ENCODE results near the gene FER.
"Not testable (repeated sequence)": the region's sequence is repeated elsewhere in the genome, so short reads cannot be mapped to it uniquely, and the experiment has no call there.

FER gene

GRCh38 chr5:108983461-108984092 lies 235.9 kb downstream of the FER start:
- DNase-seq, result no peak

DNA sequence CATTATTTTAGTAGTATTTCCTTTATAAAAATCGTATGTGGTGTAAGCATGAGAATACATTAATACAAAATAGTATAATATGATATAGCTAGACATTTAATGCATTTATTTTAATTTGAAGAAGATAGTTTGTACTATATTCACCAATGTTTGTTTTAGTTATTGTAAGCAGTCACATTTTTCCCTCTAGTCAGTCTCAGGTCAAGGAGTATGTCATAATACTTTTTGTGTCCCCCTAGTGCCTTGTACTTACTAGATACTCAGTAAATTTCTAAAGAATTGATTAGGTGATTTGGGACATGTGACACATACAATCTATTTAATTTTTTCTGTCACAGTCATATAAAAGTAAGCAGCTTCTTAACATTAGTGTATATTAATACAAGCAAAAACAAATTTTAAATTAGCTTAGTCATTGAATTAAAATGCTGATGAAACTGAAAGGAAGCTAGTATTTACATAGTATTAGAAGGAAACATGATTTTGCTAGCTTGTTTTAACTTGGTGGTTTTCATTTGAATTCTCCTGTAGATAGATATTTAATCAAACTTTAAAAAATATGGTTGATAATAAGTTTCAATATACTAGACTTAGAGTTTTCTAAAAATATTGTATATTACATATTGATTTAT lies 242.2 kb downstream of the FER start:
- no peak for DNase-seq

DNA sequence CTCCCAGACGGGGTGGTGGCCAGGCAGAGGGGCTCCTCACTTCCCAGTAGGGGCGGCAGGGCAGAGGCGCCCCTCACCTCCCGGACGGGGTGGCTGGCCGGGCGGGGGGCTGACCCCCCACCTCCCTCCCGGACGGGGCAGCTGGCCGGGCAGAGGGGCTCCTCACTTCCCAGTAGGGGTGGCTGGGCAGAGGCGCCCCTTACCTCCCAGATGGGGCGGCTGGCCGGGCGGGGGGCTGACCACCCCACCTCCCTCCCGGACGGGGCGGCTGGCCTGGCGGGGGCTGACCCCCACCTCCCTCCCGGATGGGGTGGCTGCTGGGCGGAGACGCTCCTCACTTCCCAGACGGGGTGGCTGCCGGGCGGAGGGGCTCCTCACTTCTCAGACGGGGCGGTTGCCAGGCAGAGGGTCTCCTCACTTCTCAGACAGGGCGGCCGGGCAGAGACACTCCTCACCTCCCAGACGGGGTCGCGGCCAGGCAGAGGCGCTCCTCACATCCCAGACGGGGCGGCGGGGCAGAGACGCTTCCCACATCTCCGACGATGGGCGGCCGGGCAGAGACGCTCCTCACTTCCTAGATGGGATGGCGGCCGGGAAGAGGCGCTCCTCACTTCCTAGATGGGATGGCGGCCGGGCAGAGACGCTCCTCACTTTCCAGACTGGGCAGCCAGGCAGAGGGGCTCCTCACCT lies 244.8 kb downstream of the FER start:
- not testable (repeated sequence) for DNase-seq

DNA sequence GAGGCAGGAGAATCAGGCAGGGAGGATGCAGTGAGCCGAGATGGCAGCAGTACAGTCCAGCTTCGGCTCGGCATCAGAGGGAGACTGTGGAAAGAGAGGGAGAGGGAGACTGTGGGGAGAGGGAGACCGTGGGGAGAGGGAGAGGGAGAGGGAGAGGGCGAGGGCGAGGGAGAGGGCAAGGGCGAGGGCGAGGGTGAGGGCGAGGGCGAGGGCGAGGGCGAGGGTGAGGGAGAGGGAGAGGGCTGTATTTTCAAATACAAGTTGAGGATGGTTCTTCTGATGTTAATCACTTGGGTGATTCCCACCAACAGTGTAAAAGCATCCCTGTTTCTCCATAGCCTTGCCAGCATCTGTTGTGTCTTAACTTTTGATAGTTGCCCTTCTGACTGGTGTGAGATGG lies 245.7 kb downstream of the FER start:
- DNase-seq, result not testable (repeated sequence)

DNA sequence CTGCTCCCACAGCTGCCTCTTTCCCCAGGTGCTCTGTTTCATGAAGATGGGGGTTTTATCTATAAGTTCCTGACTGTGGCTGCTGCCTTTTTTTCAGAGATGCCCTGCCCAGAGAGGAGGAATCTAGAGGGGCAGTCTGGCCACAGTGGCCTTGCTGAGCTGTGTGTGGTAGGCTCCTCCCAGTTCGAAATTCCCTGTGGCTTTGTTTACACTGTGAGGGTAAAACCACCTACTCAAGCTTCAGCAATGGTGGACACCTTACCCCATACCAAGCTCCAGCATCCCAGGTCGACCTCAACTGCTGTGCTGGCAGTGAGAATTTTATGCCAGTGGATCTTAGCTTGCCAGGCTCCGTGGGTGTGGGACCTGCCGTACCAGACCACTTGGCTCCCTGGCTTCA lies 250.0 kb downstream of the FER start:
- no peak for DNase-seq

GRCh38 chr5:108998216-108998615 lies 250.5 kb downstream of the FER start:
- DNase-seq, result no peak

DNA sequence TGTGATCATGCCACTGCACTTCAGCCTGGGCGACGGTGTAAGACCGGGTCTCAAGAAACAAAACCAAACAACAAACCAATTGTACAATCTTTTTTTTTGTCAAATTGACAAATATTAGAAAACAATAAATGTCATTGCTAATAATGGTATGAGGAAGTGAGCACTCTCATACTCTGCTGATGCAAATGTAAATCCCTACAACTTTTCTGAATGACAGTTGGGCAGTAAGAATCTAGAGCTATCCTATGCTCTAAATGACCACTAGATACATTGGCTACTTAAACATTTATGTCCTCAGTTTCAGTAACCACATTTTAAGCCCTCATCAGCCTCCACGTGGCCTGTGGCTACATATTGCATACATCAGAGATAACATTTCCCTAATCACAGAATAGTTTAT lies 256.2 kb downstream of the FER start:
- no peak for DNase-seq

- DNase-seq, result no peak
These were observed 257.8 kb downstream of the FER start for GRCh38 chr5:109005297-109006009.

- DNase-seq, result no peak
These were observed 258.4 kb downstream of the FER start for GRCh38 chr5:109006129-109006528.

DNA sequence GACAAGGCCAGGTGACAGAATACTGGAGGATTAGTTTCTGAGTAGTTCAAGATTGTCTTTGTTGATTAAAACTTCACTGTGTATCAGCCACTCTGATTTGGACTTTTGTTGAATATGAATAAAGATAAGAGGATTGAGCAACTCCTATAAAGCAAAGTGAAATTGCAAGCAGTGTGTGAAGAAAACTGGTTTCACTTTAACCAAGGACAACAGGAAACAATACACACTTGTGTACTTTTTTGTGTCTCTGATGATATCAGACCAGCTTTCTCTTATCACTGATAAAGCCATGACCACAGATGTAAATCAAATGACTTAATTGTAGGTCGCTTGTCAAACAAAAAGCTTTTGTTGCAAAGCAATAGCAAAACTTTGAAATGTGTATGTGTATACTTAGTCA lies 268.6 kb downstream of the FER start:
- no peak for DNase-seq

- DNase-seq, result no peak
These were observed 274.4 kb downstream of the FER start for GRCh38 chr5:109022056-109022455.

DNA sequence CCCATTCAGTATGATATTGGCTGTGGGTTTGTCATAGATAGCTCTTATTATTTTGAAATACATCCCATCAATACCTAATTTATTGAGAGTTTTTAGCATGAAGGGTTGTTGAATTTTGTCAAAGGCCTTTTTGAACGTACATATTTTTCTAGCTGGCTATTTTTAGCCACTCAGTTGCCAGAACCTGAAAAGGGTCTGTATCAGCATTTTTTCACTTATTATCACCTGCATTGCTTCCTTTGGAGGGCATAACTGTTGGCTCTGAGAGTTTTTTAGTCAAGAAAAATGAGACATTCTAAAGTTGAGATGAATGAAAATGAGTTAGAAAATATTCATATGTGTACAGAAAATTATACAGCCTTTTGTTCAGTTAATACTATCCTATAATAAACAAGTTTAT lies 278.0 kb downstream of the FER start:
- DNase-seq, result not testable (repeated sequence)

DNA sequence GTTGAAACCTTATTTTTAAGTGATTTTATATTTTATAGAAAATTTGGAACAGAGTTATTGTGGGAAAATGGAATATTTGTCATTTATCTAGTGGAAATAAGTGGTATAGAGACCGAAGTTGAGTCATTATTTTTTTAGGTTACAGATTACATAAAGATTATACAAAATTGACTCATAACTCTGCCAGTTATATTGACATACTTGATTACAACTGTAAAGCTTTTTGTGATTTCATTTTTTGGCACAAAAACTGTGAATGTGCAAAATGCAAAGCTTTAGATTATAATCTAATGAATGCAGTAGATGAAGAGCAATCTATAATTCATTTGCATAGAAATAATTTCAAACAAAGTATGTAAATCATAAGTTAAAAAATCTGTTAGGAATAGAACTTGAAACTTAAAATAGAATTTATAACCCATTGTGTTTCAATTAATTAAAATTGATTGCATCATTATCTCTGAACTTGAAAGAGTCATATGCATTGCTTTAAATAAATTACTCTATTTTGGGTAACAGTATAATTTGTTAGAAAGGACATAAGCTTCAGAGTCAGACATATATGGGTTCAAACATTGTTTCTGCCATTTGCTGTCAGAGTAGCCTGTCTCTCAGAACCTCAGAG lies 280.4 kb downstream of the FER start:
- no peak for DNase-seq

DNA sequence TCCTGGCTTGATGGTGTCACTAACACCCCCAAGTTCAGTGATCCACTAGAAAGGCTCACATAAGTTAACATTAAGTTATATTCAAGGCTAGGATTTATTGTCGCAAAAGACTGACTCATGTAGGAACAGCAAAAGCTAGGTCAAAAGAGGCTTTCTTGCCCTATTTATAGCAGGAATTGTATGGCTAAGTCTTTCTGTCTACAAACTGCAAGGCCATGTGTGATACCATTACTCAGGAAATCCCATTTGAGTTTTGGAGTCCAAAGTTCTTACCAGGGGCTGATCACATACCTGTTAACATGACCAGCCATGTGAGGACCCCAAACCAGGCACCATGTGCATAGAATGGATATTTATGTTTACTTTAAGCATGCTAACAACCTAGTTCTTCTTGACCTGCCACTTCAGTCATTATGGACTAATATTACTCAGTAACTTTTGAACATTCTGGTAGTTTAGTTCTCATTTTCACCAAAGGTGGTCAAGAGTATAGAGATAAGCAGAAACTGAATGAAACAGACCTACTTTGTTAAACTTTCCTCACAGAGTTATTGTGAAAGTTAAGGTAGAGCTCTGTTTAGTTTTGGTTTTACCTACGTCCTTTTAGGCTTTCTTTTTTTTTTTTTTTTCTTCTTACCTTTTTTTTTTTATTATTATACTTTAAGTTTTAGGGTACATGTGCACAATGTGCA lies 281.1 kb downstream of the FER start:
- no peak for DNase-seq

DNA sequence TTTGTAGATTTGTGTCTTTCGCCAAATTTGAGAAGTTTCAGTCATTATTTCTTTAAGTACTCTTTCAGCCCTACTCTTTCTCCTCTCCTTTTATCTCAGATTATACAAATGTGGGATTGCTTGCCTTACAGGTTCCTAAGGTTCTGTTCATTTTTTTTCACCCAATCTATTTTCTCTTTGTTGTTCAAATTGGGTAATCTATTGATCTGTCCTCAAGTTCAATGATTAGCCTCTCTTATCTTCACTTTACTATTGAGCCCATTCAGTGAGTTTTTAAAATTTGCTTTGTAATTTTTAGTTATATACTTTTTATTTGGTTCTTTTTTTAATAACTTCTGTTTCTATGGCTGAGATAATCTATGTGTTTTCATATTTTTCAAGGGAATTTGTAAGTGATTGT lies 282.1 kb downstream of the FER start:
- DNase-seq, result no peak

- DNase-seq, result no peak
These were observed 282.9 kb downstream of the FER start for GRCh38 chr5:109030360-109031143.

DNA sequence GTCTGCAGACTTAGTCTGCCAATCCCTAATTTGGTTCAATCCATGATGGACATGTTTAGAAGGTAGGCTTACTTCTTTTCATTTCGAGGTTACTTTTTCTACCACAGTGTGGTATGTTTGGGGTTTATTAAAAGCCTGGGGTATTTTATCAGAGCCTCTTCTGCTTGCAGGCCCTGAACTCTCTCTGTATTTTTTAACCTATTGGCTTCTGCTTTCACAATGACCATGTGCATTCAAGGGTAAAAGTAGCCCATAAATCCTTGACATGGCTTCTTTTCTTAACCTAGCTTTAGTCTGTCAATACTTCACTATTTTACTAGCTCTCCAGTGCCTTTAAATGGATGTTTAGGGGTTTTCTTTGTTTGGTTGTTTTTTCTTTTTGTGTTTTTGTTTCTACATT lies 286.6 kb downstream of the FER start:
- no peak for DNase-seq

GRCh38 chr5:109035436-109035835 lies 287.7 kb downstream of the FER start:
- DNase-seq, result no peak

GRCh38 chr5:109038209-109038840 lies 290.6 kb downstream of the FER start:
- DNase-seq, result no peak

- DNase-seq, result no peak
These were observed 293.6 kb downstream of the FER start for GRCh38 chr5:109041317-109041716.

DNA sequence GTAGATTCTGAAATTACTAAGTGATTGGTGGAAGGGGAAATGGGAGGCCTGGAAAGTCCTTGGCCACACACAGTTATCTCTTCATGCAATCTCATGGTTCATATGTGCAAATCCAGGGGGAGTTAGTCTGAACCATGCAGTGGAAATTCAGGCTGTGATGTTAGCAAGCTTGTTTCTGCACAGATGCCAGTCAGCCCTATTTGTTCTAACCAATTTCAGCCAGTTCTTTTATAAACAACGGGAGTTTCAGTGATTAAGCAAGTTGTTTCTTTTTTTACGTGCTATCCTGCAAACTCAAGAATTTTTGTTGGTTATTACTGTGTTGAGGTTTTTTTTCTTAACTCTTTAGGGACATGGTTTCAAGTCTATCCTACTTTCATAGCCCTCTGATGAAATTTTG lies 298.0 kb downstream of the FER start:
- DNase-seq, result no peak
